Measurements from ENCODE around the gene LRRN4CL. TPM values are rescaled to one million over a fixed set of nuclear protein-coding genes. Genes with fewer than 3 reads are reported as not detected.
"Not testable (repeated sequence)": the region's sequence is repeated elsewhere in the genome, so short reads cannot be mapped to it uniquely, and the experiment has no call there.

Gene LRRN4CL
- 10 to 100 TPM; 28.5 to 40.4 (median 32.1) TPM for total RNA-seq
- 1 to 10 TPM in 2 of 3 donors, under 1 TPM in 1; 0.23 to 3.1 (median 3.0) TPM for polyA plus RNA-seq

DNA sequence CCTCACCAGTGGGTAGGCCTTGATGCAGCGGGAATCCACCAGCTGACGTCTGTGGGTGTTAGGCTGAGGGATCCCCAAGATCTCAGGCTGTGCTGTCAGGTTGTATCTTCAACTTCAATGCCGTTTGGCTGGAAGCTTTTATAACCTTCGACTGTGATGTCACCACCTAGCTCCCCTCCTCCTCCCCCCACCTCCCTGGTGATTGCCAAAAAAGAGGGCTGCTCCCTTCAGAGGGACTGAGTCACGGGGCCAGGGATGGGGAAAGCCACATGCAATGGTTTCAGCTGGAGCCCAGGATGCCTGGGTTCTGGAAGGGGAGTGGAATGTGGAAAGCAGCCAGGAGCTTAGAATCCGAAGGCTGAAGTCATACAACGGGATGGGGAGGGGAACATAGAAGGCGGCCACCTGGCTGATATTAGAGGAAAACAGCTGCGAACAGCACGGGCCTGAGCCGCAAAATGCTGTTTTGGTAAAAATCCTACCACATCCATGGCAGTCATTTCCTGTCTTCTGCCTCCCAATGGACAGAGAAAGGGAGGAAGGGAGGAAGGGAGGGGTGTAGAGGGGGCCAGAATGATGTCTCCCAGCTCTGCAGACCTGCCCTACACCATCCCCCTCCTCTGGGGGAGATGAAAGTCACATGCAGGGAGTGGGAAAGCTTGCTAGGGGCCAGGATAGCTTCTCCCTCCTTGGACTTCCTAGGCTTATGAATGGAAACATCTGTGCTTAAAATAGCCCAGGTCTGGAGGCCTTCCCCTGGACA, at the start of gene LRRN4CL:
Gene LRRN4CL, minus strand, starts transcription at position 110 of the 763 bp plus-strand sequence. CDS start 1,022 bp downstream, outside the sequence.
- Histone ChIP-seq H3K4me3 (peak within 1 kb of the TSS; percentile 24 to 48 (median 44)), H3K4me1 (peaks cover 0 to 36% (median 24%) of the 10 kb centered on the region in 4 donors), H3K36me3 (peaks cover 0 to 37% (median 17%) of the 10 kb centered on the region in 4 donors), H3K27ac (peak within 1 kb of the TSS; percentile 67 to 74 (median 74)), H3K27me3 (peaks cover 0 to 13% (median 13%) of the 10 kb centered on the region in 3 donors), H3K9me3 (no peaks in the 10 kb centered on the region)
- TF ChIP-seq EP300 (IDR thresholded peaks at IDR 0.05): no peak
- TF ChIP-seq, protein P1, sequence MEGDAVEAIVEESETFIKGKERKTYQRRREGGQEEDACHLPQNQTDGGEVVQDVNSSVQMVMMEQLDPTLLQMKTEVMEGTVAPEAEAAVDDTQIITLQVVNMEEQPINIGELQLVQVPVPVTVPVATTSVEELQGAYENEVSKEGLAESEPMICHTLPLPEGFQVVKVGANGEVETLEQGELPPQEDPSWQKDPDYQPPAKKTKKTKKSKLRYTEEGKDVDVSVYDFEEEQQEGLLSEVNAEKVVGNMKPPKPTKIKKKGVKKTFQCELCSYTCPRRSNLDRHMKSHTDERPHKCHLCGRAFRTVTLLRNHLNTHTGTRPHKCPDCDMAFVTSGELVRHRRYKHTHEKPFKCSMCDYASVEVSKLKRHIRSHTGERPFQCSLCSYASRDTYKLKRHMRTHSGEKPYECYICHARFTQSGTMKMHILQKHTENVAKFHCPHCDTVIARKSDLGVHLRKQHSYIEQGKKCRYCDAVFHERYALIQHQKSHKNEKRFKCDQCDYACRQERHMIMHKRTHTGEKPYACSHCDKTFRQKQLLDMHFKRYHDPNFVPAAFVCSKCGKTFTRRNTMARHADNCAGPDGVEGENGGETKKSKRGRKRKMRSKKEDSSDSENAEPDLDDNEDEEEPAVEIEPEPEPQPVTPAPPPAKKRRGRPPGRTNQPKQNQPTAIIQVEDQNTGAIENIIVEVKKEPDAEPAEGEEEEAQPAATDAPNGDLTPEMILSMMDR (IDR thresholded peaks at IDR 0.05): no peak
- TF ChIP-seq POLR2AphosphoS5 (IDR thresholded peaks at IDR 0.05): peak; percentile 68 to 83 (median 76)
- TF ChIP-seq POLR2A (IDR thresholded peaks at IDR 0.05): peak; percentile 30 to 35
- intact Hi-C loops (cut with DNase I): no loop called here
- DNase-seq: peak; percentile 97
- 53 to 62% methylated on average over 11 of the region's 11 CpGs for WGBS, 2 donors

DNA sequence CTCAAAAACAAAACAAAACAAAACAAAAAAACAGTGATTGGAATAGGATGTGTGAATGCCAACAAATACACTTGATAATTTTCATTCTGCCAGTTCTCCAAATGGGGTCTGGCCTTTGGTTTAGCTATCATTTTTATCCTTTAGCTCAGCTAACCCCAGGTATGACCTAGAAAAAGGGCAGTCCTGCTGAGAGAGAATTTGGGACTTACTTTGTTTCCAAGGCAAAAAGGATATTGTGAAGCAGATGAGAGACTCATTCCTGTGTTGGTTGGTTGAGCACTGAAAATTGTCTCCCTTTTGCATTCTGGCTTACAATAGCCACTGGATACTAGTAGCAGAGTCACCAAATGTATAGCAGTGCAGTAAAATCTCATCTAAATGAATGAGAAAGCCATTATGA, 47.9 kb upstream of the LRRN4CL start:
- no peak for DNase-seq
- no peaks in the 10 kb centered on the region for H3K9me3 ChIP-seq
- no peaks in the 10 kb centered on the region for H3K27me3 ChIP-seq
- no peak overlapping the region for H3K4me3 ChIP-seq
- H3K36me3 ChIP-seq: peaks cover 9 to 92% (median 42%) of the 10 kb centered on the region in 4 donors
- intact Hi-C loops (cut with DNase I): no loop called here
- peaks cover 0 to 7% (median 0%) of the 10 kb centered on the region in 4 donors for H3K4me1 ChIP-seq
- TF ChIP-seq, protein P1 (IDR thresholded peaks at IDR 0.05): no peak
- TF ChIP-seq POLR2A (IDR thresholded peaks at IDR 0.05) (no peak), POLR2AphosphoS5 (IDR thresholded peaks at IDR 0.05) (no peak), EP300 (IDR thresholded peaks at IDR 0.05) (no peak)
- no peak overlapping the region for H3K27ac ChIP-seq

DNA sequence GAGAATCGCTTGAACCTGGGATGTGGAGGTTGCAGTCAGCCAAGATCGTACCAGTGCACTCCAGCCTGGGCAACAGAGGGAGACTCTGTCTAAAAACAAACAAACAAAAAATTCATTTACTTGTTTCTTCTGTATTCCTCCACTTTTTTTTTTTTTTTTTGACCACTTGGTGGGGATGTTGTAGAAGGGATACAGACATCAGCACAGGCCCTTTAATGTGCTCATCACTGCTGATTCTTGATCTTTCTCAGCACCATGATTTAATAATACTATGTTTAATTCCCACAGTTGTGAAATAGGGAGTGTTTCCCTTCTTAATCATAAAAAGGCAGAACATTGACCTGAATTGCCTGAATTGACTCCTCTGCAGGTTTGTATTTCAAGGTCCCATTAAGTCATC, 43.5 kb upstream of the LRRN4CL start:
- H3K4me1 ChIP-seq: peaks cover 0 to 34% (median 24%) of the 10 kb centered on the region in 4 donors
- no peak overlapping the region for H3K27ac ChIP-seq
- DNase-seq: no peak
- H3K9me3 ChIP-seq: no peaks in the 10 kb centered on the region
- TF ChIP-seq, protein P1 (IDR thresholded peaks at IDR 0.05): no peak
- no peak for TF ChIP-seq POLR2A (IDR thresholded peaks at IDR 0.05)
- TF ChIP-seq EP300 (IDR thresholded peaks at IDR 0.05): no peak
- no peak for TF ChIP-seq POLR2AphosphoS5 (IDR thresholded peaks at IDR 0.05)
- H3K27me3 ChIP-seq: no peaks in the 10 kb centered on the region
- 74 to 88% methylated on average over 2 of the region's 2 CpGs for WGBS, 2 donors
- peaks cover 0 to 56% (median 18%) of the 10 kb centered on the region in 4 donors for H3K36me3 ChIP-seq
- intact Hi-C loops (cut with DNase I): no loop called here
- no peak overlapping the region for H3K4me3 ChIP-seq

DNA sequence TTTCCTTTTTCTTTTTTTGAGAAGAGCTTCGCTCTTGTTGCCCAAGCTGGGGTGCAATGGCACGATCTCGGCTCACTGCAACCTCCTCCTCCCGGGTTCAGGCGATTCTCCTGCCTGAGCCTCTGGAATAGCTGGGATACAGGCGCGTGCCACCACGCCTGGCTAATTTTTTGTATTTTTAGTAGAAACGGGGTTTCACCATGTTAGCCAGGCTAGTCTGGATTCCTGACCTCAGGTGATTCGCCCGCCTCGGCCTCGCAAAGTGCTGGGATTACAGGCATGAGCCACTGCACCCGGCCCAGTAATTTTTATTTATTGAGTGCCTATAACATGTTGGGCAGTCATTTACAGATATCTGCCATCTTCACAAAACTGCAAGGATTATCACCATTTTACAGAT, 40.7 kb upstream of the LRRN4CL start:
- Histone ChIP-seq H3K36me3 (peaks cover 0 to 28% (median 6%) of the 10 kb centered on the region in 4 donors), H3K4me1 (peaks cover 0 to 46% (median 36%) of the 10 kb centered on the region in 4 donors), H3K4me3 (peak overlapping the region in 1 of 4 donors; percentile 98), H3K27ac (peak overlapping the region in 3 of 4 donors; percentile 96 to 97 (median 97))
- H3K9me3 ChIP-seq; H3K27me3 ChIP-seq; intact Hi-C loops (cut with DNase I); DNase-seq: not testable (repeated sequence)
- 76 to 89% methylated on average over 14 of the region's 14 CpGs for WGBS, 2 donors
